Panc1 (cell line): ENCODE results near the gene GRIK3. TPM values are rescaled to one million over a fixed set of nuclear protein-coding genes. Genes with fewer than 3 reads are reported as not detected.

ENCODE experiments used
- ATAC-seq: fragments of 200-7000 bp; cut with Tn5 transposase; 2 replicates; pipeline ENCODE4 v1.9.1; 2020; ENCODE audit warnings: mild to moderate bottlenecking, moderate library complexity
- BruUV-seq: library from RNA; stranded (reverse); fragments of 400-500 nt; replicated peaks from 2 replicates; lab custom pipeline; 2021; lab: Mats Ljungman, UMichigan
- CTCF ChIA-PET: fragments of 300-600 bp; sonication (Branson Sonifier 250); formaldehyde crosslinking; loops from one replicate; lab custom pipeline; 2022; ENCODE audit warnings: antibody characterized with exemption; lab: Charles Lee
- POLR2A ChIA-PET: fragments of 300-600 bp; sonication (Branson Sonifier 250); formaldehyde crosslinking; loops from one replicate; lab custom pipeline; 2022; ENCODE audit warnings: antibody characterized with exemption; lab: Charles Lee
- DNase-seq: peaks from one replicate; pipeline ENCODE4 v3.0.0-alpha.2; 2010; ENCODE audit warnings: low read depth, low spot score
- H3K27ac ChIP-seq: 2 replicates; pipeline ENCODE4 v1.5.1; 2011; ENCODE audit warnings: mild to moderate bottlenecking, low read length, inconsistent platforms
- H3K27me3 ChIP-seq: fragments of 200-500 bp; sonication (Bioruptor generic); 2 replicates; pipeline ENCODE4 v1.6.0; 2014; ENCODE audit warnings: low read length, inconsistent platforms; ENCODE audit not compliant: control insufficient read depth, insufficient read depth
- H3K36me3 ChIP-seq: fragments of 200-500 bp; sonication (Bioruptor generic); 2 replicates; pipeline ENCODE4 v1.5.1; 2014; ENCODE audit warnings: inconsistent platforms, mild to moderate bottlenecking, low read length, moderate library complexity; ENCODE audit not compliant: control insufficient read depth, insufficient read depth
- H3K4me1 ChIP-seq: 2 replicates; pipeline ENCODE4 v1.5.1; 2011; ENCODE audit warnings: inconsistent platforms, mild to moderate bottlenecking, low read length, moderate library complexity; ENCODE audit not compliant: control insufficient read depth, insufficient read depth
- H3K4me3 ChIP-seq, 2 experiments: 2 replicates each; pipeline ENCODE4 v1.5.1; 2011 to 2012; ENCODE audit warnings: low read depth in 2 of 2, low read length in 2 of 2, mild to moderate bottlenecking in 2 of 2, inconsistent platforms in 1 of 2, moderate library complexity in 1 of 2
- H3K9me3 ChIP-seq: fragments of 200-500 bp; sonication (Bioruptor generic); 2 replicates; pipeline ENCODE4 v1.5.1; 2014; ENCODE audit warnings: low read depth, mild to moderate bottlenecking, inconsistent platforms, low read length, moderate library complexity; ENCODE audit not compliant: control insufficient read depth, insufficient read depth
- POLR2AphosphoS5 ChIP-seq: IDR thresholded peaks from 2 replicates; pipeline ENCODE4 v1.6.1; 2012; ENCODE audit warnings: mild to moderate bottlenecking, low read depth, low read length, moderate library complexity
- SIN3A ChIP-seq: IDR thresholded peaks from 2 replicates; pipeline ENCODE4 v1.6.1; 2012; ENCODE audit warnings: low read depth, mild to moderate bottlenecking, low read length, moderate library complexity, borderline replicate concordance; ENCODE audit not compliant: insufficient read depth
- TCF7L2 ChIP-seq: IDR thresholded peaks from 2 replicates; pipeline ENCODE4 v1.6.1; 2011; ENCODE audit warnings: mild to moderate bottlenecking, low read depth, low read length, inconsistent platforms
- in situ Hi-C: cut with HindIII; loops from 2 replicates; pipeline ENCODE4 v1.10.0; 2016; ENCODE audit warnings: low sequenced_read_pairs, low pct_unique_long_range_greater_than_20kb
- intact Hi-C: fragments of 100-400 bp; cut with micrococcal nuclease; formaldehyde crosslinking; loops from one replicate; pipeline ENCODE4 v1.10.0; 2022; ENCODE audit not compliant: unreplicated experiment
- total RNA-seq: library from RNA; stranded (reverse); gene quantifications from one replicate; pipeline ENCODE4 v1.2.1, GENCODE V29; 2021; ENCODE audit not compliant: unreplicated experiment
- TF ChIP-seq, protein P1 (sequence below): fragments of 450-650 bp; IDR thresholded peaks from 2 replicates; pipeline ENCODE4 v1.5.1; 2017; ENCODE audit warnings: mild to moderate bottlenecking
- TF ChIP-seq, protein P2 (sequence below), 2 experiments: IDR thresholded peaks; 2 replicates each; pipeline ENCODE4 v1.6.1; 2011 to 2012; ENCODE audit warnings: low read depth in 2 of 2, control low read depth in 1 of 2, low read length in 1 of 2, mild to moderate bottlenecking in 1 of 2, moderate library complexity in 1 of 2; ENCODE audit not compliant: insufficient read depth in 1 of 2

Gene GRIK3
- total RNA-seq, 1 experiment from 2014 or later, result not detected

DNA sequence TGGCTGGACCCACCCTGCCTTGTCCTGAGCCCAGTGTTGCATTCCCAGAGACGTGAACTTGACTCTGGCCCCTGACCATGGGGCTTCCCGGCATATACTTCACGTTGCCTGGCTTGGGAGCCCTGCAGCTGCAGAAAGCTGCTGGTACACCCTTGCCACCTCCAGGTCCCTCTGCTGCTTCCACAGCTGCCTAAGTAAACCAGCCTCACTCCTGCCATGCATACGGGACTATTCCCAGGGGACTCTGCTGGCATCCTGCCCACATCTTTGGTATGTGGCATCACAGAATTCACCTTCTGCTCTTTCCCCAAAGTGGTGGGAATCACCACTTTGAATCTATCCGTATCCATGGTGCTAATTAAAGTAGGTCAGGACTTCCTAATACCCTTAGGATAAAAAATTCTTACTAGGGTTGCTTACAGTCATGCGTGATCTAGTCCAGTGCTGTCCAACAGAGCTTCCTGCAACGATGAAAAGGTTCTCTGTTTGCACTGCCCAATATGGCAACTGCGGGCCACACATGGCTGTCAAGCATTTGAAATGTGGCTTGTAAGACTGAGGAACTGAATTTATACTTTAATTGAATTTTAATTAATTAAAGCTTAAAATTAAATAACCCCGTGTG lies 203.0 kb downstream of the GRIK3 start:
- H3K4me3 ChIP-seq, result no peak overlapping the region
- DNase-seq (no peak), ATAC-seq (no peak)
- ChIA-PET CTCF (interaction anchor here (0.6 kb wide), 1 partner anchor 33 kb away, joined by 4 read pairs; no protein-coding TSS in a partner anchor), POLR2A (no interaction called here)
- H3K36me3 ChIP-seq, result no peaks in the 10 kb centered on the region
- in situ Hi-C loops, result no loop called here
- no peaks in the 10 kb centered on the region for H3K9me3 ChIP-seq
- TF ChIP-seq TCF7L2 (no peak), SIN3A (no peak), POLR2AphosphoS5 (no peak)
- TF ChIP-seq, protein P1, sequence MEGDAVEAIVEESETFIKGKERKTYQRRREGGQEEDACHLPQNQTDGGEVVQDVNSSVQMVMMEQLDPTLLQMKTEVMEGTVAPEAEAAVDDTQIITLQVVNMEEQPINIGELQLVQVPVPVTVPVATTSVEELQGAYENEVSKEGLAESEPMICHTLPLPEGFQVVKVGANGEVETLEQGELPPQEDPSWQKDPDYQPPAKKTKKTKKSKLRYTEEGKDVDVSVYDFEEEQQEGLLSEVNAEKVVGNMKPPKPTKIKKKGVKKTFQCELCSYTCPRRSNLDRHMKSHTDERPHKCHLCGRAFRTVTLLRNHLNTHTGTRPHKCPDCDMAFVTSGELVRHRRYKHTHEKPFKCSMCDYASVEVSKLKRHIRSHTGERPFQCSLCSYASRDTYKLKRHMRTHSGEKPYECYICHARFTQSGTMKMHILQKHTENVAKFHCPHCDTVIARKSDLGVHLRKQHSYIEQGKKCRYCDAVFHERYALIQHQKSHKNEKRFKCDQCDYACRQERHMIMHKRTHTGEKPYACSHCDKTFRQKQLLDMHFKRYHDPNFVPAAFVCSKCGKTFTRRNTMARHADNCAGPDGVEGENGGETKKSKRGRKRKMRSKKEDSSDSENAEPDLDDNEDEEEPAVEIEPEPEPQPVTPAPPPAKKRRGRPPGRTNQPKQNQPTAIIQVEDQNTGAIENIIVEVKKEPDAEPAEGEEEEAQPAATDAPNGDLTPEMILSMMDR, result no peak
- TF ChIP-seq, protein P2, sequence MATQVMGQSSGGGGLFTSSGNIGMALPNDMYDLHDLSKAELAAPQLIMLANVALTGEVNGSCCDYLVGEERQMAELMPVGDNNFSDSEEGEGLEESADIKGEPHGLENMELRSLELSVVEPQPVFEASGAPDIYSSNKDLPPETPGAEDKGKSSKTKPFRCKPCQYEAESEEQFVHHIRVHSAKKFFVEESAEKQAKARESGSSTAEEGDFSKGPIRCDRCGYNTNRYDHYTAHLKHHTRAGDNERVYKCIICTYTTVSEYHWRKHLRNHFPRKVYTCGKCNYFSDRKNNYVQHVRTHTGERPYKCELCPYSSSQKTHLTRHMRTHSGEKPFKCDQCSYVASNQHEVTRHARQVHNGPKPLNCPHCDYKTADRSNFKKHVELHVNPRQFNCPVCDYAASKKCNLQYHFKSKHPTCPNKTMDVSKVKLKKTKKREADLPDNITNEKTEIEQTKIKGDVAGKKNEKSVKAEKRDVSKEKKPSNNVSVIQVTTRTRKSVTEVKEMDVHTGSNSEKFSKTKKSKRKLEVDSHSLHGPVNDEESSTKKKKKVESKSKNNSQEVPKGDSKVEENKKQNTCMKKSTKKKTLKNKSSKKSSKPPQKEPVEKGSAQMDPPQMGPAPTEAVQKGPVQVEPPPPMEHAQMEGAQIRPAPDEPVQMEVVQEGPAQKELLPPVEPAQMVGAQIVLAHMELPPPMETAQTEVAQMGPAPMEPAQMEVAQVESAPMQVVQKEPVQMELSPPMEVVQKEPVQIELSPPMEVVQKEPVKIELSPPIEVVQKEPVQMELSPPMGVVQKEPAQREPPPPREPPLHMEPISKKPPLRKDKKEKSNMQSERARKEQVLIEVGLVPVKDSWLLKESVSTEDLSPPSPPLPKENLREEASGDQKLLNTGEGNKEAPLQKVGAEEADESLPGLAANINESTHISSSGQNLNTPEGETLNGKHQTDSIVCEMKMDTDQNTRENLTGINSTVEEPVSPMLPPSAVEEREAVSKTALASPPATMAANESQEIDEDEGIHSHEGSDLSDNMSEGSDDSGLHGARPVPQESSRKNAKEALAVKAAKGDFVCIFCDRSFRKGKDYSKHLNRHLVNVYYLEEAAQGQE (IDR thresholded peaks at IDR 0.05; ENCODE audit: insufficient read depth in 1 of 2, low read depth in 2 of 2, low read length in 1 of 2), result no peak
- H3K4me1 ChIP-seq, result no peaks in the 10 kb centered on the region
- intact Hi-C loops, result no loop called here
- no peak overlapping the region for H3K27ac ChIP-seq
- H3K27me3 ChIP-seq, result peaks cover 15% of the 10 kb centered on the region
- no TSS peak for BruUV-seq

DNA sequence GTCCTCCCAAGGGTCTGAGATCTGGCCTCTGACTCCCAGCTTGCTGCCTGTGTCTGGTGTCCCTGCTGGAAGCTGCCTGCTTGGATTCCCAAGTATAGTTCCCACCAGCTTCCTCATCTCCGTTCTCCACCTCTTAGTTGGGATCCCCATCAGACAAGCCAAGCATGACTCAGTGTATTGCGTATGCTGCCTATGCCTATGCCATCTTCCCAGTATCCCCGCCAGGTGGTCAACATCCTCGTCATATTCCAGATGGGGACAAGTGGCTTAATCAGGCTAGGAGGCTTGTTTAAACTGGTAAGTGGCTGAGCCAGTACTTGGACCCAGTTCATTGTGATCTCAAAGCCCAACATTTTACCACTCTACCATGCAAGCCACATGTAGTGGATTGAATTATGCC lies 204.4 kb downstream of the GRIK3 start:
- CTCF ChIA-PET, result no interaction called here
- no peak overlapping the region for H3K27ac ChIP-seq
- H3K9me3 ChIP-seq, result no peaks in the 10 kb centered on the region
- in situ Hi-C loops, result no loop called here
- peaks cover 15% of the 10 kb centered on the region for H3K27me3 ChIP-seq
- no peak overlapping the region for H3K4me3 ChIP-seq
- intact Hi-C loops, result no loop called here
- no peaks in the 10 kb centered on the region for H3K4me1 ChIP-seq
- no peak for TF ChIP-seq SIN3A
- TF ChIP-seq POLR2AphosphoS5, result no peak
- TF ChIP-seq, protein P1, result no peak
- TF ChIP-seq, protein P2 (IDR thresholded peaks at IDR 0.05; ENCODE audit: insufficient read depth in 1 of 2, low read depth in 2 of 2, low read length in 1 of 2), result no peak
- POLR2A ChIA-PET, result no interaction called here
- no TSS peak for BruUV-seq
- no peaks in the 10 kb centered on the region for H3K36me3 ChIP-seq
- ATAC-seq (no peak), DNase-seq (no peak)
